GM12878 (cell line): ENCODE measurements around the gene ZNF189. TPM values are rescaled to one million over a fixed set of nuclear protein-coding genes. Genes with fewer than 3 reads are reported as not detected.
A peak's percentile ranks its signal among the peaks of the same experiment; 100 is the strongest.

Experiments
- ATAC-seq: fragments of 200-7000 bp; cut with Tn5 transposase; 3 replicates; pipeline ENCODE4 v1.9.1; 2020; ENCODE audit warnings: mild to moderate bottlenecking, moderate library complexity
- BruUV-seq: library from RNA; stranded (reverse); fragments of 400-500 nt; replicated peaks from 2 replicates; lab custom pipeline; 2021; lab: Mats Ljungman, UMichigan
- CTCF ChIA-PET: fragments of 300-600 bp; sonication (Branson Sonifier 250); formaldehyde crosslinking; extraction: SDS; loops from one replicate; lab custom pipeline; 2021; ENCODE audit warnings: inconsistent platforms; lab: Yijun Ruan, JAX
- POLR2A ChIA-PET: fragments of 350-600 bp; formaldehyde crosslinking; extraction: SDS; loops from one replicate; lab custom pipeline; 2021; ENCODE audit warnings: inconsistent platforms; lab: Charles Lee
- RAD21 ChIA-PET: fragments of 300-600 bp; sonication (Branson Sonifier 250); formaldehyde crosslinking; loops from one replicate; lab custom pipeline; 2023; ENCODE audit warnings: antibody characterized with exemption; ENCODE audit not compliant: unreplicated experiment; lab: Charles Lee
- SMC1A ChIA-PET: fragments of 300-600 bp; sonication (Branson Sonifier 250); formaldehyde crosslinking; loops from one replicate; lab custom pipeline; 2023; ENCODE audit not compliant: unreplicated experiment, uncharacterized antibody; lab: Charles Lee
- DNase-seq: peaks from one replicate; pipeline ENCODE4 v3.0.0-alpha.2; 2011; ENCODE audit warnings: low read depth, low spot score
- FAIRE-seq: peaks from 3 replicates; lab custom pipeline; 2011; peaks lifted over from hg19 to GRCh38; lab: Jason Lieb, UNC
- H2AFZ ChIP-seq: 2 replicates; pipeline ENCODE4 v1.6.0; 2011; ENCODE audit warnings: low read depth, low read length, control low read depth; ENCODE audit not compliant: control insufficient read depth
- H3K27ac ChIP-seq: 2 replicates; pipeline ENCODE4 v1.5.1; 2011; ENCODE audit warnings: control low read depth; ENCODE audit not compliant: control insufficient read depth, insufficient read depth
- H3K27me3 ChIP-seq, 2 experiments: replicated peaks in 1 of 2; 2 replicates each; pipeline versions ENCODE4 v1.6.0 to v1.6.1; 2011; ENCODE audit warnings: low read length in 1 of 2; ENCODE audit not compliant: control insufficient read depth in 2 of 2, insufficient read depth in 2 of 2
- H3K36me3 ChIP-seq, 2 experiments: 2 replicates each; pipeline ENCODE4 v1.5.1; 2011; ENCODE audit warnings: low read length in 1 of 2; ENCODE audit not compliant: control insufficient read depth in 2 of 2, insufficient read depth in 2 of 2
- H3K4me1 ChIP-seq: 2 replicates; pipeline ENCODE4 v1.6.1; 2011; ENCODE audit warnings: mild to moderate bottlenecking, low read length, moderate library complexity, mixed read lengths; ENCODE audit not compliant: control insufficient read depth, insufficient read depth
- H3K4me2 ChIP-seq: 2 replicates; pipeline ENCODE4 v1.6.0; 2011; ENCODE audit warnings: control low read depth; ENCODE audit not compliant: control insufficient read depth, insufficient read depth
- H3K4me3 ChIP-seq: fragments of 200-600 bp; sonication (generic); 2 replicates; pipeline ENCODE4 v1.5.1; 2016
- H3K79me2 ChIP-seq: 2 replicates; pipeline ENCODE4 v1.6.0; 2011; ENCODE audit warnings: low read length; ENCODE audit not compliant: control insufficient read depth, insufficient read depth
- H3K9ac ChIP-seq: 2 replicates; pipeline ENCODE4 v1.8.0; 2011; ENCODE audit warnings: low read length, control low read depth, mixed read lengths; ENCODE audit not compliant: control insufficient read depth, insufficient read depth
- H3K9me3 ChIP-seq: replicated peaks from 3 replicates; pipeline ENCODE4 v1.5.1; 2011; ENCODE audit warnings: mild to moderate bottlenecking, low read length; ENCODE audit not compliant: control insufficient read depth, insufficient read depth
- H4K20me1 ChIP-seq: 2 replicates; pipeline ENCODE4 v1.6.0; 2011; ENCODE audit not compliant: control insufficient read depth, insufficient read depth
- ATF7 ChIP-seq: fragments of 450-650 bp; IDR thresholded peaks from 2 replicates; pipeline ENCODE4 v1.6.1; 2016; ENCODE audit warnings: low read depth, mild to moderate bottlenecking
- CREB1 ChIP-seq: IDR thresholded peaks from 2 replicates; pipeline ENCODE4 v1.6.1; 2012; ENCODE audit warnings: low read depth, mild to moderate bottlenecking, inconsistent platforms
- E2F4 ChIP-seq: IDR thresholded peaks from 2 replicates; pipeline ENCODE4 v1.6.1; 2012; ENCODE audit warnings: low read depth, low read length, improper control_type of control experiment
- EZH2 ChIP-seq: IDR thresholded peaks from 2 replicates; pipeline ENCODE4 v1.6.1; 2012; ENCODE audit warnings: low read depth, mild to moderate bottlenecking, control low read depth, inconsistent platforms, low read length, borderline replicate concordance; ENCODE audit not compliant: control insufficient read depth
- IKZF1 ChIP-seq: fragments of 450-650 bp; conservative IDR thresholded peaks from 2 replicates; pipeline ENCODE4 v1.6.1; 2017; ENCODE audit warnings: antibody characterized with exemption, mild to moderate bottlenecking
- MYC ChIP-seq: IDR thresholded peaks from 2 replicates; pipeline ENCODE4 v1.6.1; 2011; ENCODE audit warnings: mild to moderate bottlenecking, low read length, moderate library complexity, inconsistent platforms; ENCODE audit not compliant: insufficient read depth, insufficient replicate concordance, insufficient read length, severe bottlenecking
- NFIC ChIP-seq: IDR thresholded peaks from 2 replicates; pipeline ENCODE4 v1.6.1; 2012; ENCODE audit warnings: low read depth, mild to moderate bottlenecking, inconsistent platforms, low read length, moderate library complexity
- SMC3 ChIP-seq: IDR thresholded peaks from 2 replicates; pipeline ENCODE4 v1.6.1; 2011; ENCODE audit warnings: low read length, improper control_type of control experiment, borderline replicate concordance
- SPI1 ChIP-seq: IDR thresholded peaks from 2 replicates; pipeline ENCODE4 v1.6.1; 2011; ENCODE audit warnings: low read depth, mild to moderate bottlenecking, low read length, moderate library complexity, borderline replicate concordance; ENCODE audit not compliant: insufficient read depth
- TCF7 ChIP-seq: IDR thresholded peaks from 2 replicates; pipeline ENCODE4 v1.6.1; 2014; ENCODE audit warnings: antibody characterized with exemption, borderline replicate concordance
- WGBS: methylation state at CpG from one replicate; pipeline ENCODE4 v1.1.6; 2016; ENCODE audit warnings: low lambda C conversion rate; ENCODE audit not compliant: insufficient replicate concordance, insufficient coverage; ENCODE audit errors: missing lambda C conversion rate; 5-methylcytosine and 5-hydroxymethylcytosine counted together
- in situ Hi-C: fragments of 300-500 bp; cut with MboI; formaldehyde crosslinking; loops from 9 replicates; pipeline ENCODE4 v1.14.3; 2018; ENCODE audit warnings: mixed read lengths
- intact Hi-C: fragments of 100-400 bp; cut with micrococcal nuclease; formaldehyde crosslinking; loops from one replicate; pipeline ENCODE4 v1.14.2; 2022; ENCODE audit not compliant: unreplicated experiment
- polyA plus RNA-seq, 11 experiments: library from polyadenylated mRNA; depleted of rRNA in 4 of 11; unstranded in 6 of 11; stranded (reverse) in 5 of 11; fragments of >200 nt; fragmentation: Nextera tagmentation in 4 of 11; fragmentation: Illumina TruSeq in 1 of 11; extraction: Ambion mirVana in 4 of 11; extraction: Trizol in 1 of 11; gene quantifications; 1 replicate in 1 of 11; 2 replicates in 10 of 11; pipeline versions ENCODE4 v1.2.1 to v1.2.3, GENCODE V29; 2011 to 2016; ENCODE audit warnings: inconsistent platforms in 2 of 11, missing spikeins in 2 of 11, low read depth in 1 of 11
- total RNA-seq, 4 experiments: library from RNA; depleted of rRNA in 3 of 4; stranded (reverse); fragments of >200 nt in 3 of 4; fragmentation: Illumina TruSeq in 1 of 4; extraction: Trizol in 1 of 4; gene quantifications; 2 replicates each; pipeline versions ENCODE4 v1.2.1 to v1.2.3, GENCODE V29; 2013 to 2021
- TF ChIP-seq, protein P1 (sequence below): fragments of 450-650 bp; formaldehyde crosslinking; IDR thresholded peaks from 2 replicates; pipeline ENCODE4 v1.4.0; 2020; ENCODE audit warnings: mild to moderate bottlenecking, moderate library complexity

ZNF189 gene
- total and polyA plus RNA-seq, 10 of the 15 experiments (the other 5 are each of a cell fraction or from before 2014, with no cell fraction given): 3.1 to 12.3 (median 7.4) TPM

DNA sequence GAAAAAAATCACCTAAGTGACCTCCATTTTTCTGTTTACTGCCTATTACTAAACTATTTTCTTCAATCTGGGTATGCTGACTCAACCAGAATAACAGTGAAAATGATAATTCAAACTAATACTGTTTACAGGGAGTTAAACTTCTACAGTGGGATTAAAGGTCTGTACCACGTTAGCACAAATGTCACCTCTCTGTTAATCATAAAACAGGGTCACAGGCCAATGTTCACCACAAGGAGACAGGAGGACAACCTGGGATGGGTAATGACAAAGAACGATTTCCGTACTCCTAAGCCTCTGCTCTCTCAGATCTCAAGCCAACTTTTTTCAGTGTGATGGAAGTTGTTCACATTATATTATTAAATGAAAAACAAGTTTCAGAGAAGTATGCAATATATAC is 34.6 kb downstream of the ZNF189 start (continued):
- no peak for TF ChIP-seq MYC

- Histone ChIP-seq H3K4me1 (no peaks in the 10 kb centered on the region), H3K4me3 (no peak overlapping the region), H3K9ac (no peak overlapping the region), H3K27ac (no peak overlapping the region), H4K20me1 (no peaks in the 10 kb centered on the region), H3K27me3 (no peaks in the 10 kb centered on the region), H2AFZ (no peak overlapping the region), H3K4me2 (no peak overlapping the region; the same call in 1 of the 2 replicates), H3K9me3 (no peaks in the 10 kb centered on the region), H3K79me2 (no peaks in the 10 kb centered on the region), H3K36me3 (no peaks in the 10 kb centered on the region)
- intact Hi-C loops: no loop called here
- RAD21 ChIA-PET: no interaction called here
- DNase-seq: no peak
- in situ Hi-C loops: no loop called here
- CTCF ChIA-PET: interaction anchor here (0.8 to 3.0 kb wide), 5 partner anchors 11 to 106 kb away, joined by 3 to 8 read pairs (median 3); partner anchors contain the start of gene RNF20
- BruUV-seq: no TSS peak
- TF ChIP-seq SPI1 (peak; percentile 41; the same call in 1 of the 2 replicates), EZH2 (no peak), ATF7 (peak; percentile 39; the same call in 1 of the 2 replicates)
- 18% methylated on average over 3 of the region's 3 CpGs for WGBS
- POLR2A ChIA-PET: no interaction called here
- SMC1A ChIA-PET: interaction anchor here (1.4 to 2.0 kb wide), 3 partner anchors 11 to 35 kb away, joined by 3 to 6 read pairs (median 4); no protein-coding TSS in a partner anchor
- no peak for FAIRE-seq
- peak; percentile 38; the same call in 2 of the 3 replicates for ATAC-seq
Observed at GRCh38 chr9:101434998-101435397, 36.3 kb downstream of the ZNF189 start.

DNA sequence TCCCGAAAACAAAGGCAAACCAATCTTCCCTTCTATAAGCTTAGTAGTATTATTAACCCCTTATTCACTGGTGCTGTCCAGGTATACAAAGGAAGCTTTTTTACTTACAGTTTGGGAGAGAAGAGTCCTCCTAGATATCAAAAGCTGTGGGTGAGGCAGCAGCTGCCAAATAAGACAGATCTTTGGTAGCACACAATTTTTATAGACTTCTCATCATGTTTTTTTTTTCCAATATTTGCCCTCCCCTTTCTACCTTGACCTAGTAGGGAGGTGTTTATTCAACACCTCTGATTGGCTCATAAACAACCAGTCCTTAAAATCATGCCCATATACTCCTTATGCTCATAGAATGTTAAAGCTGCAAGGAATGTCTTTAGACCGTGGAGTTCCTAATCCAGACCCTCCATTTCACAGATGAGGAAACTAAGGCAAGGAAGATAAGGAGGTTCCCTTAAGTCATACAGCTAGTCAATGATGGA is 37.0 kb downstream of the ZNF189 start, which contains the start of gene ALDOB:
TSS of gene ALDOB (minus strand) at position 174 of the 479 bp plus-strand sequence. CDS start 4,887 bp downstream, outside the sequence.
- RAD21 ChIA-PET: no interaction called here
- Histone ChIP-seq H2AFZ (no peak within 1 kb of the TSS), H3K79me2 (no peaks in the 10 kb centered on the region), H3K4me3 (no peak within 1 kb of the TSS), H3K27me3 (no peaks in the 10 kb centered on the region), H4K20me1 (no peaks in the 10 kb centered on the region), H3K27ac (no peak within 1 kb of the TSS), H3K4me1 (no peaks in the 10 kb centered on the region), H3K9ac (no peak within 1 kb of the TSS), H3K4me2 (no peak within 1 kb of the TSS; the same call in 1 of the 2 replicates), H3K9me3 (no peaks in the 10 kb centered on the region), H3K36me3 (no peaks in the 10 kb centered on the region)
- CTCF ChIA-PET: interaction anchor here (0.8 to 1.4 kb wide), 4 partner anchors 10 to 106 kb away, joined by 3 to 5 read pairs (median 4); no protein-coding TSS in a partner anchor
- POLR2A ChIA-PET: no interaction called here
- FAIRE-seq: no peak
- in situ Hi-C loops: no loop called here
- ATAC-seq: no peak
- intact Hi-C loops: no loop called here
- 2% methylated on average over 2 of the region's 2 CpGs for WGBS
- DNase-seq: no peak
- SMC1A ChIA-PET: interaction anchor here (1.2 to 1.5 kb wide), 2 partner anchors 10 to 35 kb away, joined by 4 read pairs; no protein-coding TSS in a partner anchor
- BruUV-seq: no TSS peak
- TF ChIP-seq IKZF1 (no peak), SMC3 (no peak), CREB1 (no peak), E2F4 (no peak), TCF7 (no peak), NFIC (no peak)
- TF ChIP-seq, protein P1, sequence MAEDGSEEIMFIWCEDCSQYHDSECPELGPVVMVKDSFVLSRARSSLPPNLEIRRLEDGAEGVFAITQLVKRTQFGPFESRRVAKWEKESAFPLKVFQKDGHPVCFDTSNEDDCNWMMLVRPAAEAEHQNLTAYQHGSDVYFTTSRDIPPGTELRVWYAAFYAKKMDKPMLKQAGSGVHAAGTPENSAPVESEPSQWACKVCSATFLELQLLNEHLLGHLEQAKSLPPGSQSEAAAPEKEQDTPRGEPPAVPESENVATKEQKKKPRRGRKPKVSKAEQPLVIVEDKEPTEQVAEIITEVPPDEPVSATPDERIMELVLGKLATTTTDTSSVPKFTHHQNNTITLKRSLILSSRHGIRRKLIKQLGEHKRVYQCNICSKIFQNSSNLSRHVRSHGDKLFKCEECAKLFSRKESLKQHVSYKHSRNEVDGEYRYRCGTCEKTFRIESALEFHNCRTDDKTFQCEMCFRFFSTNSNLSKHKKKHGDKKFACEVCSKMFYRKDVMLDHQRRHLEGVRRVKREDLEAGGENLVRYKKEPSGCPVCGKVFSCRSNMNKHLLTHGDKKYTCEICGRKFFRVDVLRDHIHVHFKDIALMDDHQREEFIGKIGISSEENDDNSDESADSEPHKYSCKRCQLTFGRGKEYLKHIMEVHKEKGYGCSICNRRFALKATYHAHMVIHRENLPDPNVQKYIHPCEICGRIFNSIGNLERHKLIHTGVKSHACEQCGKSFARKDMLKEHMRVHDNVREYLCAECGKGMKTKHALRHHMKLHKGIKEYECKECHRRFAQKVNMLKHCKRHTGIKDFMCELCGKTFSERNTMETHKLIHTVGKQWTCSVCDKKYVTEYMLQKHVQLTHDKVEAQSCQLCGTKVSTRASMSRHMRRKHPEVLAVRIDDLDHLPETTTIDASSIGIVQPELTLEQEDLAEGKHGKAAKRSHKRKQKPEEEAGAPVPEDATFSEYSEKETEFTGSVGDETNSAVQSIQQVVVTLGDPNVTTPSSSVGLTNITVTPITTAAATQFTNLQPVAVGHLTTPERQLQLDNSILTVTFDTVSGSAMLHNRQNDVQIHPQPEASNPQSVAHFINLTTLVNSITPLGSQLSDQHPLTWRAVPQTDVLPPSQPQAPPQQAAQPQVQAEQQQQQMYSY (CRISPR knock-in tag): no peak
